Neuronal stem cell (in vitro differentiated cells): ENCODE results near the gene STX10.
A peak's percentile ranks its signal among the peaks of the same experiment; 100 is the strongest.

Experiments
- DNase-seq: peaks from one replicate; pipeline ENCODE4 v3.0.0-alpha.2; 2013; ENCODE audit warnings: low spot score
- H2AFZ ChIP-seq: one replicate; pipeline ENCODE4 v1.6.1; 2013; ENCODE audit warnings: mild to moderate bottlenecking, low read length, inconsistent platforms
- H2AK5ac ChIP-seq: 2 replicates; pipeline ENCODE4 v1.6.1; 2013; ENCODE audit warnings: low read depth, mild to moderate bottlenecking, inconsistent platforms, low read length, moderate library complexity, mixed read lengths
- H2BK120ac ChIP-seq: 2 replicates; pipeline ENCODE4 v1.6.1; 2013; ENCODE audit warnings: low read depth, mild to moderate bottlenecking, inconsistent platforms, low read length, moderate library complexity, mixed read lengths
- H2BK12ac ChIP-seq: one replicate; pipeline ENCODE4 v1.6.1; 2013; ENCODE audit warnings: low read length, inconsistent platforms
- H2BK15ac ChIP-seq: 2 replicates; pipeline ENCODE4 v1.6.1; 2013; ENCODE audit warnings: mild to moderate bottlenecking, low read length, inconsistent platforms, mixed read lengths
- H2BK5ac ChIP-seq: one replicate; pipeline ENCODE4 v1.6.1; 2013; ENCODE audit warnings: inconsistent platforms, mild to moderate bottlenecking, low read length, moderate library complexity
- H3K14ac ChIP-seq: one replicate; pipeline ENCODE4 v1.6.1; 2013; ENCODE audit warnings: low read length, inconsistent platforms
- H3K18ac ChIP-seq: 2 replicates; pipeline ENCODE4 v1.6.1; 2013; ENCODE audit warnings: low read length, inconsistent platforms
- H3K23ac ChIP-seq: 2 replicates; pipeline ENCODE4 v1.6.1; 2013; ENCODE audit warnings: low read depth, mild to moderate bottlenecking, mixed read lengths, low read length, inconsistent platforms; ENCODE audit not compliant: poor library complexity
- H3K27ac ChIP-seq: replicated peaks from 3 replicates; pipeline ENCODE4 v1.5.1; 2013; ENCODE audit warnings: low read length, inconsistent platforms
- H3K27me3 ChIP-seq, 3 experiments: 2 replicates each; pipeline ENCODE4 v1.6.1; 2013; ENCODE audit warnings: low read length in 3 of 3, mild to moderate bottlenecking in 2 of 3, inconsistent platforms in 1 of 3, low read depth in 1 of 3, mixed read lengths in 1 of 3, moderate library complexity in 1 of 3; ENCODE audit not compliant: control insufficient read depth in 3 of 3, insufficient read depth in 3 of 3
- H3K36me3 ChIP-seq, 2 donors: replicated peaks in 1 of 2; 2 replicates each; pipeline ENCODE4 v1.6.1; 2013; ENCODE audit warnings: low read length in 2 of 2; ENCODE audit not compliant: control insufficient read depth in 2 of 2, insufficient read depth in 2 of 2
- H3K4ac ChIP-seq: 2 replicates; pipeline ENCODE4 v1.6.1; 2013; ENCODE audit warnings: inconsistent platforms, mild to moderate bottlenecking, low read length, moderate library complexity
- H3K4me1 ChIP-seq, 2 donors: 1 replicate in 1 of 2; 2 replicates in 1 of 2; pipeline ENCODE4 v1.6.1; 2013; ENCODE audit warnings: low read length in 2 of 2, low read depth in 1 of 2; ENCODE audit not compliant: control insufficient read depth in 2 of 2, insufficient read depth in 1 of 2
- H3K4me2 ChIP-seq: one replicate; pipeline ENCODE4 v1.6.1; 2013; ENCODE audit warnings: mild to moderate bottlenecking, low read length, inconsistent platforms; ENCODE audit not compliant: insufficient read depth, poor library complexity, severe bottlenecking
- H3K4me3 ChIP-seq, 2 donors: 2 replicates each; pipeline ENCODE4 v1.5.1; 2013; ENCODE audit warnings: low read length in 2 of 2, mild to moderate bottlenecking in 2 of 2, inconsistent platforms in 1 of 2, moderate library complexity in 1 of 2
- H3K79me1 ChIP-seq: one replicate; pipeline ENCODE4 v1.6.1; 2013; ENCODE audit warnings: low read depth, mild to moderate bottlenecking, inconsistent platforms, low read length, moderate library complexity
- H3K9ac ChIP-seq: one replicate; pipeline ENCODE4 v1.6.1; 2013; ENCODE audit warnings: mild to moderate bottlenecking, low read depth, low read length, inconsistent platforms; ENCODE audit not compliant: poor library complexity
- H3K9me3 ChIP-seq, 2 donors: replicated peaks in 1 of 2; 2 replicates each; pipeline versions ENCODE3 to v1.6.1; 2013; ENCODE audit warnings: low read length in 2 of 2, mild to moderate bottlenecking in 2 of 2, inconsistent platforms in 1 of 2, low read depth in 1 of 2, mixed read lengths in 1 of 2, moderate library complexity in 1 of 2; ENCODE audit not compliant: control insufficient read depth in 2 of 2, insufficient read depth in 1 of 2
- H4K8ac ChIP-seq: one replicate; pipeline ENCODE4 v1.6.1; 2013; ENCODE audit warnings: low read depth, mild to moderate bottlenecking, inconsistent platforms, low read length, moderate library complexity
- H4K91ac ChIP-seq: one replicate; pipeline ENCODE4 v1.6.1; 2013; ENCODE audit warnings: low read length, low read depth, mild to moderate bottlenecking, inconsistent platforms; ENCODE audit not compliant: poor library complexity
- WGBS, 2 donors: extraction: QIAGEN DNeasy Blood & Tissue Kit; methylation state at CpG; one replicate each; pipeline ENCODE4 v1.1.7; 2013; ENCODE audit warnings: missing lambda C conversion rate in 2 of 2, mixed read lengths in 1 of 2; ENCODE audit not compliant: insufficient read length in 2 of 2, insufficient replicate concordance in 1 of 2; ENCODE audit errors: extremely low coverage in 2 of 2; 5-methylcytosine and 5-hydroxymethylcytosine counted together

The STX10 gene

GRCh38 chr19:13117176-13117771, 32.9 kb downstream of the STX10 start:
- Histone ChIP-seq H4K8ac (no peak overlapping the region), H3K9ac (no peak overlapping the region), H3K23ac (no peak overlapping the region), H2AFZ (peak overlapping the region; percentile 98), H3K4me3 (peak overlapping the region; percentile 93 to 100), H3K4me1 (peaks cover 16 to 19% of the 10 kb centered on the region in 2 donors), H3K4me2 (no peak overlapping the region), H3K79me1 (peaks cover 20% of the 10 kb centered on the region), H2BK120ac (no peak overlapping the region), H3K27ac (no peak overlapping the region), H2BK15ac (no peak overlapping the region), H3K36me3 (peaks cover 25 to 53% of the 10 kb centered on the region in 2 donors), H4K91ac (no peak overlapping the region), H3K27me3 (no peaks in the 10 kb centered on the region), H3K14ac (no peak overlapping the region), H2BK12ac (no peak overlapping the region), H3K18ac (no peak overlapping the region), H3K4ac (no peak overlapping the region), H2BK5ac (no peak overlapping the region), H2AK5ac (no peak overlapping the region), H3K9me3 (no peaks in the 10 kb centered on the region)
- no CpG with 5 or more reads among the region's 20 CpGs for WGBS, 2 donors
- DNase-seq: no peak

- Histone ChIP-seq H3K14ac (no peak within 1 kb of the TSS), H2BK15ac (no peak within 1 kb of the TSS), H3K23ac (no peak within 1 kb of the TSS), H3K4me1 (peaks cover 16 to 19% of the 10 kb centered on the region in 2 donors), H2AK5ac (peak within 1 kb of the TSS; percentile 57), H2BK12ac (no peak within 1 kb of the TSS), H4K8ac (no peak within 1 kb of the TSS), H3K9me3 (no peaks in the 10 kb centered on the region), H3K4ac (no peak within 1 kb of the TSS), H3K4me3 (peak within 1 kb of the TSS; percentile 93 to 100), H3K4me2 (peak within 1 kb of the TSS; percentile 87), H3K9ac (peak within 1 kb of the TSS; percentile 89), H3K27me3 (no peaks in the 10 kb centered on the region), H2BK5ac (no peak within 1 kb of the TSS), H4K91ac (no peak within 1 kb of the TSS), H3K36me3 (peaks cover 22 to 48% of the 10 kb centered on the region in 2 donors), H2BK120ac (no peak within 1 kb of the TSS), H3K27ac (no peak within 1 kb of the TSS), H2AFZ (peak within 1 kb of the TSS; percentile 98), H3K18ac (peak within 1 kb of the TSS; percentile 39), H3K79me1 (peaks cover 16% of the 10 kb centered on the region)
- no CpG with 5 or more reads among the region's 51 CpGs for WGBS, 2 donors
- DNase-seq: peak; percentile 89
Measured at GRCh38 chr19:13116282-13117175, 33.6 kb downstream of the STX10 start, which contains the start of gene TRMT1. TSS of gene TRMT1 (minus strand) at chr19:13116740. CDS start at chr19:13116399, 341 bp downstream.

GRCh38 chr19:13115936-13116281, 34.3 kb downstream of the STX10 start:
- Histone ChIP-seq H3K4me2 (peak overlapping the region; percentile 87), H2BK15ac (no peak overlapping the region), H2BK120ac (no peak overlapping the region), H3K79me1 (peaks cover 16% of the 10 kb centered on the region), H2BK5ac (no peak overlapping the region), H4K8ac (no peak overlapping the region), H3K36me3 (peaks cover 22 to 43% of the 10 kb centered on the region in 2 donors), H3K9me3 (no peaks in the 10 kb centered on the region), H3K9ac (peak overlapping the region; percentile 89), H3K27me3 (no peaks in the 10 kb centered on the region), H2AK5ac (peak overlapping the region; percentile 57), H4K91ac (no peak overlapping the region), H3K27ac (no peak overlapping the region), H2AFZ (peak overlapping the region; percentile 98), H3K14ac (no peak overlapping the region), H3K23ac (no peak overlapping the region), H3K4ac (no peak overlapping the region), H3K4me3 (peak overlapping the region; percentile 93 to 100), H3K18ac (peak overlapping the region; percentile 39), H2BK12ac (no peak overlapping the region), H3K4me1 (peaks cover 16 to 19% of the 10 kb centered on the region in 2 donors)
- no CpG with 5 or more reads among the region's 18 CpGs for WGBS, 2 donors
- DNase-seq: no peak

- Histone ChIP-seq H3K36me3 (peaks cover 17 to 49% of the 10 kb centered on the region in 2 donors), H3K4ac (no peak overlapping the region), H2AFZ (no peak overlapping the region), H4K8ac (no peak overlapping the region), H3K4me2 (no peak overlapping the region), H3K4me1 (peaks cover 8 to 11% of the 10 kb centered on the region in 2 donors), H2BK12ac (no peak overlapping the region), H3K14ac (no peak overlapping the region), H2BK15ac (no peak overlapping the region), H4K91ac (no peak overlapping the region), H3K9me3 (no peaks in the 10 kb centered on the region), H3K18ac (peak overlapping the region; percentile 57), H3K23ac (no peak overlapping the region), H2AK5ac (peak overlapping the region; percentile 35), H3K27ac (no peak overlapping the region), H3K4me3 (no peak overlapping the region), H3K27me3 (no peaks in the 10 kb centered on the region), H3K79me1 (peaks cover 5% of the 10 kb centered on the region), H2BK5ac (no peak overlapping the region), H2BK120ac (no peak overlapping the region), H3K9ac (peak overlapping the region; percentile 4)
- no CpG with 5 or more reads among the region's 10 CpGs for WGBS, 2 donors
- DNase-seq: no peak
Measured at GRCh38 chr19:13112555-13112954, 37.6 kb downstream of the STX10 start.
